Measurements from ENCODE around the gene VCL.

- TF ChIP-seq, protein P1, sequence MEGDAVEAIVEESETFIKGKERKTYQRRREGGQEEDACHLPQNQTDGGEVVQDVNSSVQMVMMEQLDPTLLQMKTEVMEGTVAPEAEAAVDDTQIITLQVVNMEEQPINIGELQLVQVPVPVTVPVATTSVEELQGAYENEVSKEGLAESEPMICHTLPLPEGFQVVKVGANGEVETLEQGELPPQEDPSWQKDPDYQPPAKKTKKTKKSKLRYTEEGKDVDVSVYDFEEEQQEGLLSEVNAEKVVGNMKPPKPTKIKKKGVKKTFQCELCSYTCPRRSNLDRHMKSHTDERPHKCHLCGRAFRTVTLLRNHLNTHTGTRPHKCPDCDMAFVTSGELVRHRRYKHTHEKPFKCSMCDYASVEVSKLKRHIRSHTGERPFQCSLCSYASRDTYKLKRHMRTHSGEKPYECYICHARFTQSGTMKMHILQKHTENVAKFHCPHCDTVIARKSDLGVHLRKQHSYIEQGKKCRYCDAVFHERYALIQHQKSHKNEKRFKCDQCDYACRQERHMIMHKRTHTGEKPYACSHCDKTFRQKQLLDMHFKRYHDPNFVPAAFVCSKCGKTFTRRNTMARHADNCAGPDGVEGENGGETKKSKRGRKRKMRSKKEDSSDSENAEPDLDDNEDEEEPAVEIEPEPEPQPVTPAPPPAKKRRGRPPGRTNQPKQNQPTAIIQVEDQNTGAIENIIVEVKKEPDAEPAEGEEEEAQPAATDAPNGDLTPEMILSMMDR (conservative IDR thresholded peaks at IDR 0.05; ENCODE audit: low read depth, low read length), result 0 out of 2 replicates have a peak, but pooled peaks have one; percentile 16
- TF ChIP-seq EZH2 (IDR thresholded peaks at IDR 0.05; ENCODE audit: low read length, unreplicated experiment) (no peak), EZH2phosphoT487 (IDR thresholded peaks at IDR 0.05; ENCODE audit: borderline replicate concordance, low read length) (no peak)
Measured at GRCh38 chr10:74118804-74119203, 120.9 kb downstream of the VCL start.
